K562 (cell line): ENCODE data around the gene EFR3B.

Experiments used
- POLR2A ChIP-seq: fragments of 450-650 bp; conservative IDR thresholded peaks from 2 replicates; pipeline ENCODE4 v1.6.1; 2016
- PPARD ChIP-seq: fragments of 250-450 bp; sonication (Bioruptor Pico); IDR thresholded peaks from 2 replicates; pipeline ENCODE4 v1.8.0; 2022; ENCODE audit warnings: inconsistent platforms, mild to moderate bottlenecking, moderate library complexity
- PREB ChIP-seq: sonication (generic); formaldehyde crosslinking; IDR thresholded peaks from 2 replicates; pipeline ENCODE4 v1.8.1; 2023; ENCODE audit warnings: mild to moderate bottlenecking, missing genetic modification reagents
- SRSF9 ChIP-seq: fragments of 200-400 bp; formaldehyde crosslinking; IDR thresholded peaks from 2 replicates; pipeline ENCODE4 v1.6.1; 2017; ENCODE audit warnings: low read depth, low read length, borderline replicate concordance
- ZC3H8 ChIP-seq: fragments of 450-650 bp; IDR thresholded peaks from 2 replicates; pipeline ENCODE4 v1.6.1; 2017
- ZKSCAN1 ChIP-seq: fragments of 150-350 bp; IDR thresholded peaks from 2 replicates; pipeline ENCODE4 v1.6.1; 2016; ENCODE audit warnings: low read depth, low read length
- TF ChIP-seq, protein P1 (sequence below), 3 experiments: IDR thresholded peaks in 2 of 3; conservative IDR thresholded peaks in 1 of 3; 2 replicates each; pipeline ENCODE4 v1.5.1; 2011 to 2012; ENCODE audit warnings: low read length in 3 of 3, mild to moderate bottlenecking in 3 of 3, control low read depth in 2 of 3, improper control_type of control experiment in 1 of 3, inconsistent platforms in 1 of 3, low read depth in 1 of 3, mixed read lengths in 1 of 3, moderate library complexity in 1 of 3; ENCODE audit not compliant: insufficient read depth in 2 of 3
- TF ChIP-seq, protein P2 (sequence below), 2 experiments: fragments of 450-650 bp in 1 of 2; sonication (generic) in 1 of 2; formaldehyde crosslinking; conservative IDR thresholded peaks; 2 replicates each; pipeline versions ENCODE4 v1.4.0 to v1.8.1; 2020 to 2022; ENCODE audit warnings: mild to moderate bottlenecking in 1 of 2, missing genetic modification reagents in 1 of 2

GRCh38 chr2:25151718-25152117 lies 109.8 kb downstream of the EFR3B start:
- TF ChIP-seq, protein P1, sequence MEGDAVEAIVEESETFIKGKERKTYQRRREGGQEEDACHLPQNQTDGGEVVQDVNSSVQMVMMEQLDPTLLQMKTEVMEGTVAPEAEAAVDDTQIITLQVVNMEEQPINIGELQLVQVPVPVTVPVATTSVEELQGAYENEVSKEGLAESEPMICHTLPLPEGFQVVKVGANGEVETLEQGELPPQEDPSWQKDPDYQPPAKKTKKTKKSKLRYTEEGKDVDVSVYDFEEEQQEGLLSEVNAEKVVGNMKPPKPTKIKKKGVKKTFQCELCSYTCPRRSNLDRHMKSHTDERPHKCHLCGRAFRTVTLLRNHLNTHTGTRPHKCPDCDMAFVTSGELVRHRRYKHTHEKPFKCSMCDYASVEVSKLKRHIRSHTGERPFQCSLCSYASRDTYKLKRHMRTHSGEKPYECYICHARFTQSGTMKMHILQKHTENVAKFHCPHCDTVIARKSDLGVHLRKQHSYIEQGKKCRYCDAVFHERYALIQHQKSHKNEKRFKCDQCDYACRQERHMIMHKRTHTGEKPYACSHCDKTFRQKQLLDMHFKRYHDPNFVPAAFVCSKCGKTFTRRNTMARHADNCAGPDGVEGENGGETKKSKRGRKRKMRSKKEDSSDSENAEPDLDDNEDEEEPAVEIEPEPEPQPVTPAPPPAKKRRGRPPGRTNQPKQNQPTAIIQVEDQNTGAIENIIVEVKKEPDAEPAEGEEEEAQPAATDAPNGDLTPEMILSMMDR (IDR thresholded peaks at IDR 0.05 in 2 of 3, conservative IDR thresholded peaks at IDR 0.05 in 1 of 3; ENCODE audit: insufficient read depth in 2 of 3, low read depth in 1 of 3, low read length in 3 of 3), result no peak
- TF ChIP-seq PREB (CRISPR knock-in tag), result no peak
- TF ChIP-seq, protein P2, sequence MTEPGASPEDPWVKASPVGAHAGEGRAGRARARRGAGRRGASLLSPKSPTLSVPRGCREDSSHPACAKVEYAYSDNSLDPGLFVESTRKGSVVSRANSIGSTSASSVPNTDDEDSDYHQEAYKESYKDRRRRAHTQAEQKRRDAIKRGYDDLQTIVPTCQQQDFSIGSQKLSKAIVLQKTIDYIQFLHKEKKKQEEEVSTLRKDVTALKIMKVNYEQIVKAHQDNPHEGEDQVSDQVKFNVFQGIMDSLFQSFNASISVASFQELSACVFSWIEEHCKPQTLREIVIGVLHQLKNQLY (CRISPR knock-in tag; conservative IDR thresholded peaks at IDR 0.05), result no peak
- TF ChIP-seq ZKSCAN1, result no peak
- no peak for TF ChIP-seq POLR2A
- no peak for TF ChIP-seq ZC3H8
- TF ChIP-seq SRSF9, result no peak
- TF ChIP-seq PPARD (CRISPR knock-in tag), result no peak
